Amygdala (tissue), 56 donors: ENCODE data around the gene KIAA1328.

Source experiments
- DNase-seq, 56 donors: peaks; one replicate each; lab custom pipeline; 2025; lab: John Stamatoyannopoulos, UW

KIAA1328 gene

GRCh38 chr18:36942264-36942663, 113.3 kb downstream of the KIAA1328 start:
- no peak for DNase-seq

DNA sequence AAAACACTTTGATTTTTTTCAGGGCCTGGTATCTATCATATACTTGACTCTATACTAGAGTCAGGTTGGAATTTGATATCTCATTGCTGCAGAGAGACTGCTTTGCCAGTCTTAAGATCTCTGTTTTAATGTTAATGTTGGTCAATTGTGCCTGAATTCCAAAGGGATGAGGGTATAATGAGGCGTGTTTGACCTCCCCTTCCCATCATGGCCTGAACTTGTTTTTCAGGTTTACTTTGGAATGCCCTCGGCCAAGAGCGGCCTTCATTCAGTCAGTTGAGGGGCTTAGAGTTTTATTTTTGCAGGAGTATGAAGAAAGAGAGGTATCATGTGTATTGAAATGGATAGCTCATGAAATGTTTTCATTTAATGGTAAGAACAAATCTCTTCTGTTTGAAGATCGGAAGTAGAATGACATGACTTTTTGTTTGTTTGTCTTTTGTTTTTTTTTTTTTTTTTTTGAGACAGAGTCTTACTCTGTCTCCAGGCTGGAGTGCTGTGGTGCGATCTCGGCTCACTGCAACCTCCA, 119.0 kb downstream of the KIAA1328 start:
- DNase-seq = no peak

DNA sequence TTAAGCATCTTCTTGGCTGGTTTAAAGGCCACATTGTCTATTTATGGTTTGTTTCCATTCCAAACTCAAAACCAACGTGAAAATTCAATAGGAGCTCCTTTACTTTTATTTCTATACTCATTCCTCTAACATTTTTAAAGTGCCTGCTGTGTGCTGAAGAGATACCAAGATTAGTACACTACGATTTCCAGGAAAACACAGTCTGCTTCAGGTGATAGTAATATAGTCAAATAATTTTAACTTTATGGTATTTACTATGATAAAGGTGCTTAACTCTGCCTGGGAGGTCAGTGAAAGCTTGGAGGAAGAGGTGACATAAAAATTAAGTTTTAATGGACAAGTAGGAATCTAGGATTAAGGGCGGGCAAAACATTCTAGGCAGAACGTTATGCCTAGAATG, 121.4 kb downstream of the KIAA1328 start:
- no peak for DNase-seq

DNA sequence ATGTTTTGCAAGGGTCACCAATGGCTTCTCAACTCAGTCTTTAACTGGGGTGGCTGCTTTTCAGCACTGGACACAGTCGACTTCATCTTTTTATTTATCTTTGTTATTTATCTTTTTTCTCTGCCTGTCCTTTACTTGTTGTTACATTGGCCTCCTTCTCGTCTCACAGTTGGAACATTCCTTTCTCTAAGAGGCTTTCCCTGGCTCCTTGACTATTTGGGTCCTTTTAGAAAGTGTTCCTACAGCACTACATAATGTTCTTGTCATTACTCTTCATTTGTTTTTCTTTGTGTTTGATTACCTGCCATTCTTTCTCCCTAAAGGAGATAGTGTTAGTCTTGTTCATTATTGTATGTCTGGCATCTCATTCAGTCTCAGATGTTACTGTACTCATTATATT, 122.0 kb downstream of the KIAA1328 start:
- no peak for DNase-seq

GRCh38 chr18:36953047-36953446, 124.1 kb downstream of the KIAA1328 start:
- no peak for DNase-seq

DNA sequence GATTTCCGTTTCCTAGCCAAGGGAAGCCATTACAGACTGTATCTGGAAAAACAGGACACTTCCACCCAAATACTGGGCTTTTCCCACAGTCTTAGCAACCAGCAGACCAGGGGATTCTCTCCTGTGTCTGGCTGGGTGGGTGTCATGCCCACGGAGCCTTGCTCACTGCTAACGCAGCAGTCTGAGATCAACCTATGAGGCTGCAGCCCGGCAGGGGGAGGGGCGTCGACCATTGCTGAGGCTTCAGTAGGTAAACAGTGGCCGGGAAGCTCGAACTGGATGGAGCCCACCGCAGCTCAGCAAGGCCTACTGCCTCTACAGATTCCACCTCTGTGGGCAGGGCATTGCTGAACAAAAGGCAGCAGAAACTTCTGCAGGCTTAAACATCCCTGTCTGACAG, 131.1 kb downstream of the KIAA1328 start:
- no peak for DNase-seq

DNA sequence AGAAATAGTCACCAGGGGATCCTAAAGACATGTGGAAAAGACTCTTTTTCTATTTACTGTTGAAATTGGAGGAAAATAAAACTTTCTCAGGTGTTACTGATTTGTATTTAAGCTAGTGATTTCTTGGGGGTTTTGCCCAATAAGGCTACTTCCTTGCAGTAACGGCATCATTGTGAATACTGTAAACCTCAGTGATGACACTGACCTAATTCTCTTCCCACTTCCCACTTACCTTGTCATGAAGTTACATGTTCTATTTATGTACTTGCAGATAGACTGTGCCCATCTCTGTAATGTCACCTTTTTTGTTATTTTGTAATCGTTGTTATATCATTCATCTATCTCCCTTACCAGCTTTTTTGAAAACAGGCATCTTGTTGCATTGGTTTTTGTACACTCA, 134.5 kb downstream of the KIAA1328 start:
- no peak for DNase-seq

DNA sequence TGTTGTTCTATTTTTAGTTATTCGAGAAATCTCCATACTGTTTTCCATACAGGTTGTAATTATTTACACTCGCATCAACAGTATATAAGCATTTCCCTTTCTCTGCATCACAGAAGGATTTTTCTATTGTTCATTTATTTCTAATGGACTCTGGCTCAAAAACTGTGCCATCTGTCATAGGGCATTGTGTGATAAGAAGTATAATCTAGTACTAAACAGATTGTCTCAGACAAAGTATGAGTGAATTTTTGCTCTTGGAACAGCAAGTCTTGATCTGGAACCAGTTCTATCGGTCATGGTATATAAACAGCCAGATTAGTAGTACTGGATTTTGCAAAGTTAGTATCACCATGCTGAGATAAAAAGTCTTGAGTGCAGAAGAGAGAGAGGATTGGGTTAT, 145.8 kb downstream of the KIAA1328 start:
- no peak for DNase-seq

- DNase-seq = no peak
Measured at GRCh38 chr18:36977121-36977520, 148.2 kb downstream of the KIAA1328 start.

GRCh38 chr18:36993068-36993467, 164.1 kb downstream of the KIAA1328 start:
- no peak for DNase-seq

GRCh38 chr18:37006742-37007141, 177.8 kb downstream of the KIAA1328 start:
- no peak for DNase-seq

DNA sequence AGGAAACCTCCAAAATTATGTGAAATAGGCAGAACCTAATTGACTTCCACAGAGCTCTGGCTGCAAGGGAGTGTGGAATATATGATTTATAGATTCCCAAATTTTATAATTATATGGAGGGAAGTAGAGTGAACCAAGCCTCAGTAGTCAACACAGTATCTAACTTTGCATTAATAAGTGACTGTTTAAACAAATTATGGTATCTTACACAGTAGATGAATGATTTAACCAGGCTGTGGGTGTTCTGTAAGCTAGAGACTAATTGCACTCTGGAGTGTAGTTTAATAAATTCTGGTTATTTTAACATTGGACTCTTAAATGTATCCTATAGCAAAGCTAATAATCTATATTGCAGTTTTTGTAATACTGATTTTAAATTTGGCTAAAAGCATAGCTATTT, 183.5 kb downstream of the KIAA1328 start:
- no peak for DNase-seq

- DNase-seq = no peak
Measured at GRCh38 chr18:37019157-37019827, 190.4 kb downstream of the KIAA1328 start.

DNA sequence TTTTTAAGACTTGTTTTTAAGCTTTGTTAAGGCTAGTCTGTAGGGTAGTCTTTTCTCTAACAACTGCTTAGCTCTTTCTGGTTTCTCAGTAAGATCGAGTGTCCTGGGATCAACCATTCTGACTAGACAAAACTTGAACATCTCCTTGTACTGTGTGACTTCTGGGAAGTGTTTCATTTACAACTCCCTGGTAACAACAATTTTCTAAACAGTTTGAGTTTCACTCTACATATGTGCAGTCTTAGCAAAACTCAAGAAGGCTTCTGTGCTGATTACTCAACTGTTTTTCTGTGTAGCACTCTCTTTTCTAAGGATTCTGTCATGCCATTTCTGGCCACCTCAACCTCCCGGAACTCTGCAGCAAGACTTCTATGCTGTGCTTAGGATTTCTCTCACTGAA, 204.5 kb downstream of the KIAA1328 start:
- DNase-seq = no peak

- no peak for DNase-seq
Measured at GRCh38 chr18:37042381-37042780, 213.5 kb downstream of the KIAA1328 start.

- no peak for DNase-seq
Measured at GRCh38 chr18:37055137-37055802, 226.3 kb downstream of the KIAA1328 start.

- DNase-seq = no peak
Measured at GRCh38 chr18:37064187-37064586, 235.3 kb downstream of the KIAA1328 start.

GRCh38 chr18:37065254-37065653, 236.3 kb downstream of the KIAA1328 start:
- DNase-seq = no peak

DNA sequence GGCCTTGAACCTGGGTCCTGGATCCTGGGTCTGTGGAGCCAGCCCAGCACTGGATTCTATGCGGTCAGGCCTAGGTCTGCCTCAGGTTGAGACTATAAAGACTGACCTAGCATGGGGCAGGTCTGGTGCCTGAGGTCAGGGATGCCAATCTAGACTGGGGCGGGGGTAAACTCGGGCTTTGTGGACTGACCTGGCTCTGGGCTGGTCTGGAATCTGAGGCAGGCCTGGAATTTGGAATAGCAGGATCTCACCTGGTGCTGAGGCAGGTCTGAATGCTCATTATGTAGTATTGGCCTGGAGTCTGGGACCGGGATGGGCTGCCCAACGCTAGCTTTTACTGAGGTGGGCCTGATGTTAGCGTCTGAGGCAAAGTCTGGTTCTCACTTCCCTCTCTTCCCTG, 256.0 kb downstream of the KIAA1328 start:
- no peak for DNase-seq

DNA sequence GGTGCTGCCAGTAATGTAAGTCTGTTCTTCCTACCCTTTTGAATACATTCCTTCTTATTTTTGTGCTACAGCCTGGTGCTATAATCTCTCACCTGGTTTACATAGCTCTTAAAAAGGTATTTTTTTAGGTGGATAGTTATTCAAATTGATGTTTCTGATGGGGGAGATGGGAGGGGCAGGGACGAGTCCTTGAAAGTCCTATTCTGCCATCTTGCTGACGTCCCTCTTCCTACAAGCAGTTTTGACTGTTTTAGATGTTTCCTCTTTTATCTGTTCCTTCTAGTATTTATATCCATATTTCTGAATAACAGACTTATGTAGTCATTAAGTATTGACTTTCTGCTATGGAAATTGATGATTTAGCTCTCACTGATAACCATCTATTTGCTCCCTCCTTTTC, 256.4 kb downstream of the KIAA1328 start:
- DNase-seq = no peak

DNA sequence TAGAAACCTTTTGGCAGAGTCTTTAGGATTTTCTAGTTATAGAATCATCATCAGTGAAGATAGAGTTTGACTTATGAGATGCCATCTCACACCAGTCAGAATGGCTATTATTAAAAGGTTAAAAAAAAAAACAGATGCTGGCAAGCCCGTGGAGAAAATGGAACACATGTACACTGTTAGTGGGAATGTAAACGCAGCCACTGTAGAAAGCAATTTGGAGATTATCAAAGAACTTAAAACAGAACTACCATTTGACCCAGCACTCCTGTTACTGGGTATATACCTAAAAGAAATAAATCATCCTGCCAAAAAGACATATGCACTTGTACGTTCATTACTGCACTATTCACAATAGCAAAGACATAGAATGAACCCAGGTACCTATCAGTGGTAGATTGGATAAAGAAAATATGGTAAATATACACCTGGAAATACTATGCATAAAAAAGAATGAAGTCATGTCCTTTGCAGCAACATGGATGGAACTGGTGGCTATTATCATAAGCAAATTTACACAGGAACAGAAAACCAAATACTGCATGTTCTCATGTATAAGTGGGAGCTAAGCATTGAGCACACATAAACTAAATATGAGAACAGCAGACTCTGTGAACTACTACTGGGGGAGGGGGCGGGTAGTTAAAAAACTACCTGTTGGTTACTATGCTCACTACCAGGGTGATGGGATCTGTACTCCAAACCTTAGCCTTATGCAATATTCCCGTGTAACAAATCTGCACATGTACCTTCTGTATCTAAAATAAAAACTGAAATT, 279.0 kb downstream of the KIAA1328 start:
- no peak for DNase-seq

DNA sequence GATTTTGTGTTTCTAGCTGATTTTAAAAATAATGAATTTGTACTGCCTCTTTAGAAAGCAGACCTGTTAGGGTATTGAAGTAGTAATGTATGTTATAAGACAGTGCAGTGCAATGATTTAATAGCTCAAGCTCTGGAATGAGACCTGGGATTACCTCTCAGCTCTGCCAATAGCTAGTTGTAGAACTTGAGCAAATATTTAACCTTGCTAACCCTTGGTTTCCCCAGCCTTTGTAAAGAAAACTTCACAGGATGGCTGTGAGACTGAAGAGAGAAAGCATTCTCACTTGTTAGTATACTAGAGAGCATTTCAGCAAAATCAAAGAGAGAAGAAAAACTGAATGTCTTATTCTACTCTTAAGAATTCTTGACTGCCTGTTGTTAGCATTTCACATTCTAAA, 293.9 kb downstream of the KIAA1328 start:
- no peak for DNase-seq
